ENCODE results near the gene CEBPG. TPM values are rescaled to one million over a fixed set of nuclear protein-coding genes. Genes with fewer than 3 reads are reported as not detected.

Gene CEBPG
- total and polyA plus RNA-seq, 11 donors, result 11.8 to 30.7 (median 14.7) TPM

- no peak overlapping the region for H3K4me3 ChIP-seq
- intact Hi-C loops (cut with DNase I), result loop anchor here (1.0 to 10.0 kb wide), 11 partner anchors 53 to 265 kb away; partner anchors contain the start of gene CEBPA (in 6 of the 10)
- WGBS, 4 donors, result 74 to 84% (median 80%) methylated on average over 12 of the region's 12 CpGs
- TF ChIP-seq CTCF (IDR thresholded peaks at IDR 0.05) (no peak), POLR2A (IDR thresholded peaks at IDR 0.05) (no peak)
- DNase-seq (peak in 2 of 5 donors; percentile 20 to 42), ATAC-seq (no peak)
- H3K27me3 ChIP-seq, result no peaks in the 10 kb centered on the region
- peaks cover 0 to 13% (median 0%) of the 10 kb centered on the region in 12 donors for H3K4me1 ChIP-seq
- H3K27ac ChIP-seq, result no peak overlapping the region
- H3K36me3 ChIP-seq, result peaks cover 0 to 22% (median 0%) of the 10 kb centered on the region in 9 donors
- no peaks in the 10 kb centered on the region for H3K9me3 ChIP-seq
These were observed 34.2 kb downstream of the CEBPG start for GRCh38 chr19:33407716-33408115.

- ATAC-seq (no peak), DNase-seq (peak in 1 of 5 donors; percentile 8)
- no peaks in the 10 kb centered on the region for H3K9me3 ChIP-seq
- TF ChIP-seq CTCF (IDR thresholded peaks at IDR 0.05), result no peak
- no peak for TF ChIP-seq POLR2A (IDR thresholded peaks at IDR 0.05)
- intact Hi-C loops (cut with DNase I), result loop anchor here in 9 of 10 donors (5.0 to 10.0 kb wide), 5 partner anchors 53 to 266 kb away; partner anchors contain the start of gene CEBPA (in 6 of the 9)
- 87 to 91% (median 89%) methylated on average over 7 to 13 of the region's 13 CpGs for WGBS, 4 donors
- H3K27ac ChIP-seq, result no peak overlapping the region
- no peaks in the 10 kb centered on the region for H3K27me3 ChIP-seq
- peaks cover 0 to 22% (median 0%) of the 10 kb centered on the region in 9 donors for H3K36me3 ChIP-seq
- peaks cover 0 to 13% (median 0%) of the 10 kb centered on the region in 12 donors for H3K4me1 ChIP-seq
- no peak overlapping the region for H3K4me3 ChIP-seq
These were observed 34.6 kb downstream of the CEBPG start for GRCh38 chr19:33408116-33408515.

GRCh38 chr19:33408538-33409434 is 35.3 kb downstream of the CEBPG start:
- ATAC-seq, result no peak
- no peak overlapping the region for H3K27ac ChIP-seq
- peaks cover 0 to 13% (median 0%) of the 10 kb centered on the region in 12 donors for H3K4me1 ChIP-seq
- no peaks in the 10 kb centered on the region for H3K27me3 ChIP-seq
- 85 to 96% (median 89%) methylated on average over 13 to 18 of the region's 18 CpGs for WGBS, 4 donors
- no peak for TF ChIP-seq POLR2A (IDR thresholded peaks at IDR 0.05)
- no peak for TF ChIP-seq CTCF (IDR thresholded peaks at IDR 0.05)
- H3K9me3 ChIP-seq, result no peaks in the 10 kb centered on the region
- peaks cover 0 to 22% (median 0%) of the 10 kb centered on the region in 9 donors for H3K36me3 ChIP-seq
- H3K4me3 ChIP-seq, result no peak overlapping the region
- intact Hi-C loops (cut with DNase I), result loop anchor here in 9 of 10 donors (5.0 to 10.0 kb wide), 5 partner anchors 54 to 266 kb away; partner anchors contain the start of gene CEBPA (in 6 of the 9)
- DNase-seq, result peak in 1 of 5 donors; percentile 2

Measured in heart left ventricle (tissue), 16 donors.